ENCODE results near the gene ARHGAP26.

- TF ChIP-seq CTCF (IDR thresholded peaks at IDR 0.05) (no peak), EP300 (IDR thresholded peaks at IDR 0.05) (no peak)
Observed at GRCh38 chr5:143076377-143076776, 306.2 kb downstream of the ARHGAP26 start.
